Heart left ventricle (tissue), 13 donors: ENCODE measurements around the gene RNPS1.

Experiments used
- POLR2A ChIP-seq, 2 donors: fragments of 450-650 bp; IDR thresholded peaks; one replicate each; pipeline ENCODE4 v1.6.1; 2017; ENCODE audit warnings: antibody characterized with exemption in 2 of 2, mild to moderate bottlenecking in 2 of 2, moderate library complexity in 2 of 2
- TF ChIP-seq, protein P1 (sequence below), 12 donors: fragments of 200-600 bp; sonication (generic) in 4 of 12; IDR thresholded peaks; one replicate each; pipeline versions ENCODE4 v1.5.0 to v1.8.0; 2018 to 2022; ENCODE audit warnings: antibody characterized with exemption in 12 of 12, mild to moderate bottlenecking in 5 of 12
- donor health status: ischemic (EF 13 %, LVEDD 7.1; RV severe dilation, severe dysfunction).
- donor health status: DM: no; HTN: yes; CAD: no.
- donor health status: DM: no; HTN: no; CAD: no.
- donor health status: ischemic (EF 25% LVEDD 6.9; RV normal size, moderate dysfunction).
- donor health status: ischemic (EF 25% LVEDD 5.7; RV mildly dilated, moderate dysfunction).
- donor health status: ischemic (EF 35%, LVEDD 5.7; RV mildly dilated, moderate dysfunction).
- donor health status: nonischemic (EF 11% LVEDD 7.7; RV severe dilation, severe dysfunction).
- donor health status: DM: yes; HTN: yes; CAD: no.
- donor health status: PGD.
- donor health status: ischemic (EF 29% LVEDD 5.4; RV normal size, mild dysfunction).
- donor health status: nonischemic (EF 23%, LVEDD 6.1; RV moderate dilation, normal function).

DNA sequence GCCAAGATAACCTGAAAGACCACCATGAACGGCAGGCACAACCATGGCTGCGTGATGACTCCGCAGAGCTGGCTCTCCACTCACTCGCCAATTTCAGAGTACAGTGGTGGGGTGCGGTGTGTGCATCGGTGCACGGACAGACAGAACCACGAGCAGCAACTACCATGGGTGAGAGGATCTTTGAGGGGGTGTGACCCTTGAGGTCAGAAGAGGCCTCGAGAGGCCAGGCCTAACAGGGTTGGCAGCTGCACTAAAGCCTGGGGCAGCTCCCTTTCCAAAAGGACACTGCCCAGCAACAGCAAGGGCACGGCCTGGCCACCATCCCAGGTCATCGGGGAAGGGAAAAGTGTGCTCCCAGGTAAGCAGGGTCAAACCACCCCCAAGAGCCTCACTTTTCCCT is 14.6 kb downstream of the RNPS1 start:
- TF ChIP-seq, protein P1, sequence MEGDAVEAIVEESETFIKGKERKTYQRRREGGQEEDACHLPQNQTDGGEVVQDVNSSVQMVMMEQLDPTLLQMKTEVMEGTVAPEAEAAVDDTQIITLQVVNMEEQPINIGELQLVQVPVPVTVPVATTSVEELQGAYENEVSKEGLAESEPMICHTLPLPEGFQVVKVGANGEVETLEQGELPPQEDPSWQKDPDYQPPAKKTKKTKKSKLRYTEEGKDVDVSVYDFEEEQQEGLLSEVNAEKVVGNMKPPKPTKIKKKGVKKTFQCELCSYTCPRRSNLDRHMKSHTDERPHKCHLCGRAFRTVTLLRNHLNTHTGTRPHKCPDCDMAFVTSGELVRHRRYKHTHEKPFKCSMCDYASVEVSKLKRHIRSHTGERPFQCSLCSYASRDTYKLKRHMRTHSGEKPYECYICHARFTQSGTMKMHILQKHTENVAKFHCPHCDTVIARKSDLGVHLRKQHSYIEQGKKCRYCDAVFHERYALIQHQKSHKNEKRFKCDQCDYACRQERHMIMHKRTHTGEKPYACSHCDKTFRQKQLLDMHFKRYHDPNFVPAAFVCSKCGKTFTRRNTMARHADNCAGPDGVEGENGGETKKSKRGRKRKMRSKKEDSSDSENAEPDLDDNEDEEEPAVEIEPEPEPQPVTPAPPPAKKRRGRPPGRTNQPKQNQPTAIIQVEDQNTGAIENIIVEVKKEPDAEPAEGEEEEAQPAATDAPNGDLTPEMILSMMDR (IDR thresholded peaks at IDR 0.05) = no peak
- no peak for TF ChIP-seq POLR2A (IDR thresholded peaks at IDR 0.05)
